Peyer's patch (tissue), 4 donors: Measurements from ENCODE around the gene MYO1D.

Source experiments
- POLR2A ChIP-seq, 2 donors: fragments of 450-650 bp; IDR thresholded peaks; one replicate each; pipeline ENCODE4 v1.5.1; 2017; ENCODE audit warnings: antibody characterized with exemption in 2 of 2, mild to moderate bottlenecking in 2 of 2, moderate library complexity in 2 of 2
- TF ChIP-seq, protein P1 (sequence below), 6 experiments: fragments of 450-650 bp in 4 of 6; fragments of 200-600 bp in 2 of 6; sonication (generic) in 1 of 6; IDR thresholded peaks; one replicate each; pipeline ENCODE4 v1.5.1; 2017 to 2019; ENCODE audit warnings: antibody characterized with exemption in 6 of 6, mild to moderate bottlenecking in 3 of 6, moderate library complexity in 1 of 6

DNA sequence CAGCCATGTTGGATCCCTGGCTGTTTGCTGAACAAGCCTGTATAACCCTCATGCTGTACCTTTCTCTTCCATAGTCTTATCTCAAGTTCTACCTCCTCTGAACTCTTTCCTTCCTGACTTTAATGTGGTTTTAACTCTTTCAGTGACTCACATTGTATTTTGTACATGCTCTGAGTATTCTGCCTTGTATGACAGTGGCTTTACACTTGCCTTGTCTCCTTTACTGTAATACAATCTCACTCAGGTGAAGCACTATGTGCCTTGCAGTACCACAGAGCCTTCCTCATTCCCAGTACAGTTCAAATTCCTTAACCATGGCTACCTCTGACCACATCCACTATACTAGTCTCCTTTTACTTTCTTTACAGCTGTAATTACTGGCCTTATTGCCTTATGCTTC is 418.6 kb downstream of the MYO1D start:
- TF ChIP-seq, protein P1, sequence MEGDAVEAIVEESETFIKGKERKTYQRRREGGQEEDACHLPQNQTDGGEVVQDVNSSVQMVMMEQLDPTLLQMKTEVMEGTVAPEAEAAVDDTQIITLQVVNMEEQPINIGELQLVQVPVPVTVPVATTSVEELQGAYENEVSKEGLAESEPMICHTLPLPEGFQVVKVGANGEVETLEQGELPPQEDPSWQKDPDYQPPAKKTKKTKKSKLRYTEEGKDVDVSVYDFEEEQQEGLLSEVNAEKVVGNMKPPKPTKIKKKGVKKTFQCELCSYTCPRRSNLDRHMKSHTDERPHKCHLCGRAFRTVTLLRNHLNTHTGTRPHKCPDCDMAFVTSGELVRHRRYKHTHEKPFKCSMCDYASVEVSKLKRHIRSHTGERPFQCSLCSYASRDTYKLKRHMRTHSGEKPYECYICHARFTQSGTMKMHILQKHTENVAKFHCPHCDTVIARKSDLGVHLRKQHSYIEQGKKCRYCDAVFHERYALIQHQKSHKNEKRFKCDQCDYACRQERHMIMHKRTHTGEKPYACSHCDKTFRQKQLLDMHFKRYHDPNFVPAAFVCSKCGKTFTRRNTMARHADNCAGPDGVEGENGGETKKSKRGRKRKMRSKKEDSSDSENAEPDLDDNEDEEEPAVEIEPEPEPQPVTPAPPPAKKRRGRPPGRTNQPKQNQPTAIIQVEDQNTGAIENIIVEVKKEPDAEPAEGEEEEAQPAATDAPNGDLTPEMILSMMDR (IDR thresholded peaks at IDR 0.05), result no peak
- TF ChIP-seq POLR2A (IDR thresholded peaks at IDR 0.05), result no peak
